HUDEP-2 (cell line): Measurements from ENCODE around the gene ETS1.

Source experiments
- DNase-seq, 76 experiments: peaks; one replicate each; lab custom pipeline; 2025; ENCODE audit not compliant: unreplicated experiment in 76 of 76; lab: John Stamatoyannopoulos, UW

Gene ETS1

GRCh38 chr11:128506999-128507611, 80.3 kb downstream of the ETS1 start:
- DNase-seq: no peak

- DNase-seq: no peak
Measured at GRCh38 chr11:128506356-128506755, 81.0 kb downstream of the ETS1 start.

- DNase-seq: no peak
Measured at GRCh38 chr11:128505449-128506065, 81.8 kb downstream of the ETS1 start.

GRCh38 chr11:128504486-128504885, 82.9 kb downstream of the ETS1 start:
- no peak for DNase-seq

GRCh38 chr11:128503245-128503991, 83.9 kb downstream of the ETS1 start:
- no peak for DNase-seq

- no peak for DNase-seq
Measured at GRCh38 chr11:128502726-128503125, 84.6 kb downstream of the ETS1 start.

- DNase-seq: no peak
Measured at GRCh38 chr11:128501632-128502549, 85.5 kb downstream of the ETS1 start.

- DNase-seq: no peak
Measured at GRCh38 chr11:128501008-128501407, 86.3 kb downstream of the ETS1 start.

GRCh38 chr11:128500493-128500892, 86.9 kb downstream of the ETS1 start:
- DNase-seq: no peak

GRCh38 chr11:128499613-128500253, 87.6 kb downstream of the ETS1 start:
- DNase-seq: no peak

GRCh38 chr11:128498721-128499245, 88.6 kb downstream of the ETS1 start:
- DNase-seq: no peak

- no peak for DNase-seq
Measured at GRCh38 chr11:128497776-128498095, 89.6 kb downstream of the ETS1 start.

- DNase-seq: no peak
Measured at GRCh38 chr11:128497061-128497775, 90.1 kb downstream of the ETS1 start.

GRCh38 chr11:128496692-128497060, 90.7 kb downstream of the ETS1 start:
- DNase-seq: no peak

GRCh38 chr11:128496249-128496648, 91.1 kb downstream of the ETS1 start:
- DNase-seq: no peak

- DNase-seq: no peak
Measured at GRCh38 chr11:128494418-128495332, 92.7 kb downstream of the ETS1 start.

- no peak for DNase-seq
Measured at GRCh38 chr11:128493570-128493965, 93.8 kb downstream of the ETS1 start.

GRCh38 chr11:128492903-128493569, 94.3 kb downstream of the ETS1 start:
- no peak for DNase-seq
